Endothelial cell (in vitro differentiated cells): Measurements from ENCODE around the gene MAST1. TPM values are rescaled to one million over a fixed set of nuclear protein-coding genes. Genes with fewer than 3 reads are reported as not detected.
"Not testable (repeated sequence)": the region's sequence is repeated elsewhere in the genome, so short reads cannot be mapped to it uniquely, and the experiment has no call there.

Source experiments
- DNase-seq: peaks from one replicate; pipeline ENCODE4 v3.0.0; 2021; ENCODE audit warnings: low spot score
- H3K27ac Mint-ChIP-seq: one replicate; pipeline ENCODE4 v1.8.0; 2021; ENCODE audit warnings: mixed read lengths, inconsistent platforms; ENCODE audit not compliant: unreplicated experiment
- H3K27me3 Mint-ChIP-seq: one replicate; pipeline ENCODE4 v1.8.0; 2021; ENCODE audit warnings: mild to moderate bottlenecking, moderate library complexity, mixed read lengths, inconsistent platforms; ENCODE audit not compliant: unreplicated experiment
- H3K36me3 Mint-ChIP-seq: one replicate; pipeline ENCODE4 v1.8.0; 2021; ENCODE audit warnings: mild to moderate bottlenecking, low read depth, mixed read lengths, inconsistent platforms; ENCODE audit not compliant: unreplicated experiment
- H3K4me1 Mint-ChIP-seq: one replicate; pipeline ENCODE4 v1.8.0; 2021; ENCODE audit warnings: mild to moderate bottlenecking, mixed read lengths, inconsistent platforms; ENCODE audit not compliant: unreplicated experiment
- H3K4me3 Mint-ChIP-seq: one replicate; pipeline ENCODE4 v1.8.0; 2021; ENCODE audit warnings: mild to moderate bottlenecking, mixed read lengths, inconsistent platforms; ENCODE audit not compliant: unreplicated experiment
- H3K9me3 Mint-ChIP-seq: one replicate; pipeline ENCODE4 v1.8.0; 2021; ENCODE audit warnings: mixed read lengths, inconsistent platforms; ENCODE audit not compliant: unreplicated experiment
- CTCF ChIP-seq: fragments of 200-600 bp; sonication (generic); IDR thresholded peaks from one replicate; pipeline ENCODE4 v1.5.0; 2021; ENCODE audit warnings: antibody characterized with exemption; ENCODE audit not compliant: unreplicated experiment
- total RNA-seq: library from RNA; stranded (reverse); fragmentation: NEBNext Ultra II Directional; extraction: Animal tissue kit (Norgen Biotek cat#: 25700); gene quantifications from one replicate; pipeline ENCODE4 v1.2.1, GENCODE V29; 2021; ENCODE audit not compliant: unreplicated experiment

MAST1 gene
- total RNA-seq, 1 donor from 2014 or later: 4.1 TPM

DNA sequence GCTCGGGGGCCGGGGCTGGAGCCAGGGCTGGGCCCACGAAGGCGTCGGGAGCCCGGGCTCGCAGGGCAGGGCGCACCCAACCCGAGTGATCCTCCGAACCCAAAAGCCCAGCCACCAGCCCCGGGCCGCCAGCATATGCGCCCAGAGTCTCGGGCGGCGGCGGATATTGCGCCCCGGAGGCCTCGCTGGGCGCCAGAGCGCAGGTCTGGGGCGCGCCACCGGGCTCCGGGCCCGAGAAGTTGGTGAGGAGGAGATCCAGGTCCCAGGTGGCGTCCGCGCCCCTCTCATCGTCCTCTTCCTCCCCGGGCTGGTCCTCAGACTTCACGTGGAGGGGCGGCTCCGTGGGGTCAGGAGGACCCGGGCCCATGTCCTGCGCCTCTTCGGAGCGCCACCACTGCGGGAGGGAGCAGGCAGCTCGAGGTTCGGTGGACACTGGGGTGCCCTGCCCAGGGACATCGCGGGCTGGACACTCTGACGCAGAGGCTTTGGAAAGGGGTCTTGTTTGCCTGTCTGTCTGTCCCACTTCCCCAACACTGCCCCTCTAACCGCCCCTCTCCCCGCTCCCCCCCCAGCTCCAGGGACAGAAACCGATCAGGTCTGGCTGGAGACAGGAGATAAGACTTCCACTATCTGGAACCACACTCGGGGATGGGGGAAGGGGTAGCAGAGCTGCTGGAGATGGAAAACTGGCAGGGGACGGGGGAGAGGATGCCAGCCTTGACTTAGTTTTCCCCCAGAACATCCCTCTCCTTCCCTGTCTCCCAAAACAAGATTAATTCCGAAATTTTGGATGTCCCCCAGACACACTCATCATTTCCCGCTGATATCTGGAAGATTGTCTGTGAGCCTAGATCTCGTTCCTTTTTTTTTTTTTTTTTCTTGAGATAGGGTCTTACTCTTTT, 47.7 kb downstream of the MAST1 start:
- Mint-ChIP-seq H3K9me3 (no peaks in the 10 kb centered on the region), H3K27me3 (peaks cover 15% of the 10 kb centered on the region), H3K4me3 (peak overlapping the region; percentile 89), H3K27ac (no peak overlapping the region), H3K4me1 (peaks cover 6% of the 10 kb centered on the region), H3K36me3 (peaks cover 6% of the 10 kb centered on the region)
- DNase-seq: no peak
- TF ChIP-seq CTCF: peak; percentile 35

- DNase-seq: no peak
- Mint-ChIP-seq H3K27me3 (peaks cover 15% of the 10 kb centered on the region), H3K36me3 (peaks cover 6% of the 10 kb centered on the region), H3K9me3 (no peaks in the 10 kb centered on the region), H3K27ac (no peak overlapping the region), H3K4me3 (peak overlapping the region; percentile 89), H3K4me1 (peaks cover 12% of the 10 kb centered on the region)
- no peak for TF ChIP-seq CTCF
Measured at GRCh38 chr19:12886651-12886968, 48.3 kb downstream of the MAST1 start.

- no peaks in the 10 kb centered on the region for H3K9me3 Mint-ChIP-seq
- TF ChIP-seq CTCF: no peak
- peaks cover 14% of the 10 kb centered on the region for H3K4me1 Mint-ChIP-seq
- no peak for DNase-seq
- peak within 1 kb of the TSS; percentile 89 for H3K4me3 Mint-ChIP-seq
- H3K27me3 Mint-ChIP-seq: peaks cover 16% of the 10 kb centered on the region
- H3K36me3 Mint-ChIP-seq: peaks cover 6% of the 10 kb centered on the region
- H3K27ac Mint-ChIP-seq: no peak within 1 kb of the TSS
Measured at GRCh38 chr19:12886969-12887747, 48.8 kb downstream of the MAST1 start, which contains the start of gene KLF1. Gene KLF1 (minus strand): TSS chr19:12887201. CDS start chr19:12887140, 61 bp downstream.

DNA sequence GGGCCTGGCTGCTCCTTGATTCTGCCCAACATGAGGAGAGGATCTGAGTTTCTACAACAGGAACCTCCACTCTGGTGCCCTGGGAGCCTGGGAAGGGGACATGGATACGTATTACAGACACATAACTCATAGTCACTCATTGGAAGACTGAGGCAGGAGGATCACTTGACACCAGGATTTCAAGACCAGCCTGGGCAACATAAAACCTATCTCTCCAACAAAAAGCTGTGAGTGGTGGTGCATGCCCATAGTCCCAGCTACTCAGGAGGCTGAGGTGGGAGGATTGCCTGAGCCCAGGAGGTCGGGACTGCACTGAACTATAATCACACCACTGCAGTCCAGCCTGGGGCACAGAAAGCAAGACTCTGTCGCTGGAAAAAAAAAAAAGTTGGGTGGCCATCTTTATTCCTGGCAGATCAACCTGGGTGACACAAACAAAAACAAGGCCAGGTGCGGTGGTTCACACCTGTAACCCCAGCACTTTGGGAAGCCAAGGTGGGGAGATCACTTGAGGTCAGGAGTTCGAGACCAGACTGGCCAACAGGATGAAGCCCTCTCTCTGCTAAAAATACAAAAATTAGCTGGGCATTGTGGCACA, 49.8 kb downstream of the MAST1 start:
- TF ChIP-seq CTCF: no peak
- peaks cover 4% of the 10 kb centered on the region for H3K36me3 Mint-ChIP-seq
- H3K9me3 Mint-ChIP-seq: no peaks in the 10 kb centered on the region
- H3K4me3 Mint-ChIP-seq: no peak overlapping the region
- no peak overlapping the region for H3K27ac Mint-ChIP-seq
- DNase-seq: no peak
- peaks cover 14% of the 10 kb centered on the region for H3K4me1 Mint-ChIP-seq
- H3K27me3 Mint-ChIP-seq: peaks cover 15% of the 10 kb centered on the region

DNA sequence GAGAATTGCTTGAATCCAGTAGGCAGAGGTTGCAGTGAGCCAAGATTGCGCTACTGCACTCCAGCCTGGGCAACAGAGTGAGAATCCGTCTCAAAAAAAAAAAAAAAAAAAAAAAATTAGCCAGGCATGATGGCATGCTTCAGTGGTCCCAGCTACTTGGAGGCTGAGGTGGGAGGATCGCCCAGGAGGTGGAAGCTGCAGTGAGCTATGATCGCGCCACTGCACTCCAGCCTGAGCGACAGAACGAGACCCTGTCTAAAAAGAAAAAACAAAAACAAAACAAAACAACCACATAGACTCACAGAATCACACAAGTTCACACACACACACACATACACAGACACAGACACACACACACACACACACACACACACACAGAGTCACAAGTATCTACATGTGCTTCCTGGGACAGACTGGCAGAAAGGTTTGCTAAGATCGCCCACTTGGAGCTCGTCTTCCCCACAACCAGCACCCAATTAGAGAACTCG, 52.0 kb downstream of the MAST1 start:
- not testable (repeated sequence) for H3K36me3 Mint-ChIP-seq, H3K9me3 Mint-ChIP-seq, DNase-seq
- peaks cover 14% of the 10 kb centered on the region for H3K4me1 Mint-ChIP-seq
- peak overlapping the region; percentile 97 for H3K4me3 Mint-ChIP-seq
- peak overlapping the region; percentile 37 for H3K27ac Mint-ChIP-seq
- peaks cover 11% of the 10 kb centered on the region for H3K27me3 Mint-ChIP-seq
